ENCODE data around the gene CENPX. TPM values are rescaled to one million over a fixed set of nuclear protein-coding genes. Genes with fewer than 3 reads are reported as not detected.

Gene CENPX
- total and polyA plus RNA-seq, 2 of the 13 experiments (the other 11 are each of a cell fraction or from before 2014, with no cell fraction given): 92.7 to 170 TPM

GRCh38 chr17:82045936-82046484 is 23.3 kb upstream of the CENPX start (continued):
- TF ChIP-seq SAP130 (CRISPR knock-in tag; IDR thresholded peaks at IDR 0.05; ENCODE audit: low read depth) (0 out of 2 replicates have a peak, but pooled peaks have one; percentile 16), ZEB1 (IDR thresholded peaks at IDR 0.05; ENCODE audit: insufficient replicate concordance, low read depth) (no peak), NFE2L2 (IDR thresholded peaks at IDR 0.05; ENCODE audit: low read length) (no peak), TSC22D2 (CRISPR knock-in tag; IDR thresholded peaks at IDR 0.05; ENCODE audit: borderline replicate concordance) (no peak), MED1 (CRISPR knock-in tag; IDR thresholded peaks at IDR 0.05) (no peak), HOXA7 (CRISPR knock-in tag; IDR thresholded peaks at IDR 0.05) (no peak), HNF1B (CRISPR knock-in tag; IDR thresholded peaks at IDR 0.05) (no peak), AGO2 (optimal IDR thresholded peaks at IDR 0.05; ENCODE audit: low read depth, low read length) (peak; percentile 74), AKAP8 (CRISPR knock-in tag; IDR thresholded peaks at IDR 0.05) (peak; percentile 72; the same call in 1 of the 2 replicates), MLLT10 (CRISPR knock-in tag; IDR thresholded peaks at IDR 0.05) (no peak), FOXK2 (IDR thresholded peaks at IDR 0.05) (no peak), PHB2 (IDR thresholded peaks at IDR 0.05; ENCODE audit: partially characterized antibody) (no peak), NRL (CRISPR knock-in tag; IDR thresholded peaks at IDR 0.05; ENCODE audit: borderline replicate concordance) (no peak), ZNF318 (CRISPR knock-in tag; IDR thresholded peaks at IDR 0.05) (no peak), WIZ (CRISPR knock-in tag; IDR thresholded peaks at IDR 0.05) (no peak), POLR2G (IDR thresholded peaks at IDR 0.05; ENCODE audit: low read depth, low read length) (peak; percentile 55), ZNF746 (CRISPR knock-in tag; IDR thresholded peaks at IDR 0.05) (no peak), RNF2 (conservative IDR thresholded peaks at IDR 0.05; ENCODE audit: low read depth) (no peak)
- TF ChIP-seq, protein P1, sequence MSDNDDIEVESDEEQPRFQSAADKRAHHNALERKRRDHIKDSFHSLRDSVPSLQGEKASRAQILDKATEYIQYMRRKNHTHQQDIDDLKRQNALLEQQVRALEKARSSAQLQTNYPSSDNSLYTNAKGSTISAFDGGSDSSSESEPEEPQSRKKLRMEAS (IDR thresholded peaks at IDR 0.05): peak; percentile 61
- TF ChIP-seq, protein P2, sequence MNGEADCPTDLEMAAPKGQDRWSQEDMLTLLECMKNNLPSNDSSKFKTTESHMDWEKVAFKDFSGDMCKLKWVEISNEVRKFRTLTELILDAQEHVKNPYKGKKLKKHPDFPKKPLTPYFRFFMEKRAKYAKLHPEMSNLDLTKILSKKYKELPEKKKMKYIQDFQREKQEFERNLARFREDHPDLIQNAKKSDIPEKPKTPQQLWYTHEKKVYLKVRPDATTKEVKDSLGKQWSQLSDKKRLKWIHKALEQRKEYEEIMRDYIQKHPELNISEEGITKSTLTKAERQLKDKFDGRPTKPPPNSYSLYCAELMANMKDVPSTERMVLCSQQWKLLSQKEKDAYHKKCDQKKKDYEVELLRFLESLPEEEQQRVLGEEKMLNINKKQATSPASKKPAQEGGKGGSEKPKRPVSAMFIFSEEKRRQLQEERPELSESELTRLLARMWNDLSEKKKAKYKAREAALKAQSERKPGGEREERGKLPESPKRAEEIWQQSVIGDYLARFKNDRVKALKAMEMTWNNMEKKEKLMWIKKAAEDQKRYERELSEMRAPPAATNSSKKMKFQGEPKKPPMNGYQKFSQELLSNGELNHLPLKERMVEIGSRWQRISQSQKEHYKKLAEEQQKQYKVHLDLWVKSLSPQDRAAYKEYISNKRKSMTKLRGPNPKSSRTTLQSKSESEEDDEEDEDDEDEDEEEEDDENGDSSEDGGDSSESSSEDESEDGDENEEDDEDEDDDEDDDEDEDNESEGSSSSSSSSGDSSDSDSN (CRISPR knock-in tag; IDR thresholded peaks at IDR 0.05): no peak

All from HepG2 (cell line).